Measurements from ENCODE around the gene AFF3. TPM values are rescaled to one million over a fixed set of nuclear protein-coding genes. Genes with fewer than 3 reads are reported as not detected.
"Not testable (repeated sequence)": the region's sequence is repeated elsewhere in the genome, so short reads cannot be mapped to it uniquely, and the experiment has no call there.

AFF3 gene
- total RNA-seq, 1 experiment from 2014 or later: 0.61 TPM

- H3K27me3 ChIP-seq (ENCODE audit: insufficient read depth, low read length): peaks cover 20% of the 10 kb centered on the region; the same call in 1 of the 2 replicates
- H3K9me3 ChIP-seq (ENCODE audit: control insufficient read depth in 1 of 2, insufficient read depth in 1 of 2, low read depth in 1 of 2, low read length in 2 of 2); H3K4me1 ChIP-seq (ENCODE audit: control insufficient read depth in 1 of 2, insufficient read depth in 2 of 2, low read length in 2 of 2); H3K27ac ChIP-seq (ENCODE audit: low read depth, low read length); H3K9ac ChIP-seq (ENCODE audit: low read length); RAD21 ChIA-PET (ENCODE audit: low non-redundant PET in 1 of 2, low total read pairs in 2 of 2, uncharacterized antibody in 2 of 2, unreplicated experiment in 2 of 2); POLR2A ChIA-PET; H3K4me3 ChIP-seq (replicated peaks in 1 of 2; ENCODE audit: low read depth in 1 of 2, low read length in 2 of 2); H3K4me2 ChIP-seq (ENCODE audit: low read length); CTCF ChIA-PET; H2AFZ ChIP-seq (ENCODE audit: low read depth, low read length, poor library complexity, severe bottlenecking); DNase-seq (ENCODE audit: low read depth, low spot score); H3K9me2 ChIP-seq (ENCODE audit: insufficient read depth); H3K36me3 ChIP-seq (ENCODE audit: control insufficient read depth in 1 of 2, insufficient read depth in 2 of 2, low read length in 2 of 2); intact Hi-C loops (cut with micrococcal nuclease); H4K20me1 ChIP-seq (ENCODE audit: insufficient read depth); H3K79me2 ChIP-seq (ENCODE audit: insufficient read depth, low read length); BruUV-seq (replicated peaks): not testable (repeated sequence)
- peak; percentile 27; the same call in 1 of the 2 replicates for ATAC-seq
These were observed 38.7 kb downstream of the AFF3 start for GRCh38 chr2:100103527-100104252.

- H3K79me2 ChIP-seq (ENCODE audit: insufficient read depth, low read length); H3K36me3 ChIP-seq (ENCODE audit: control insufficient read depth in 1 of 2, insufficient read depth in 2 of 2, low read length in 2 of 2); H3K4me2 ChIP-seq (ENCODE audit: low read length); H3K4me1 ChIP-seq (ENCODE audit: control insufficient read depth in 1 of 2, insufficient read depth in 2 of 2, low read length in 2 of 2); H3K9me3 ChIP-seq (ENCODE audit: control insufficient read depth in 1 of 2, insufficient read depth in 1 of 2, low read depth in 1 of 2, low read length in 2 of 2); H3K27me3 ChIP-seq (ENCODE audit: insufficient read depth, low read length); intact Hi-C loops (cut with micrococcal nuclease); BruUV-seq (replicated peaks); POLR2A ChIA-PET; ATAC-seq; DNase-seq (ENCODE audit: low read depth, low spot score); H3K9ac ChIP-seq (ENCODE audit: low read length); CTCF ChIA-PET; H4K20me1 ChIP-seq (ENCODE audit: insufficient read depth); H2AFZ ChIP-seq (ENCODE audit: low read depth, low read length, poor library complexity, severe bottlenecking); H3K9me2 ChIP-seq (ENCODE audit: insufficient read depth); H3K27ac ChIP-seq (ENCODE audit: low read depth, low read length); H3K4me3 ChIP-seq (replicated peaks in 1 of 2; ENCODE audit: low read depth in 1 of 2, low read length in 2 of 2); RAD21 ChIA-PET (ENCODE audit: low non-redundant PET in 1 of 2, low total read pairs in 2 of 2, uncharacterized antibody in 2 of 2, unreplicated experiment in 2 of 2): not testable (repeated sequence)
These were observed 39.8 kb downstream of the AFF3 start for GRCh38 chr2:100102466-100103180.

- H3K4me1 ChIP-seq (ENCODE audit: control insufficient read depth in 1 of 2, insufficient read depth in 2 of 2, low read length in 2 of 2); DNase-seq (ENCODE audit: low read depth, low spot score); H3K36me3 ChIP-seq (ENCODE audit: control insufficient read depth in 1 of 2, insufficient read depth in 2 of 2, low read length in 2 of 2); H3K4me2 ChIP-seq (ENCODE audit: low read length); H3K27ac ChIP-seq (ENCODE audit: low read depth, low read length); BruUV-seq (replicated peaks); H4K20me1 ChIP-seq (ENCODE audit: insufficient read depth); H2AFZ ChIP-seq (ENCODE audit: low read depth, low read length, poor library complexity, severe bottlenecking); H3K9me3 ChIP-seq (ENCODE audit: control insufficient read depth in 1 of 2, insufficient read depth in 1 of 2, low read depth in 1 of 2, low read length in 2 of 2); ATAC-seq; H3K9me2 ChIP-seq (ENCODE audit: insufficient read depth); H3K79me2 ChIP-seq (ENCODE audit: insufficient read depth, low read length); POLR2A ChIA-PET; CTCF ChIA-PET; intact Hi-C loops (cut with micrococcal nuclease); H3K9ac ChIP-seq (ENCODE audit: low read length); H3K4me3 ChIP-seq (replicated peaks in 1 of 2; ENCODE audit: low read depth in 1 of 2, low read length in 2 of 2); RAD21 ChIA-PET (ENCODE audit: low non-redundant PET in 1 of 2, low total read pairs in 2 of 2, uncharacterized antibody in 2 of 2, unreplicated experiment in 2 of 2); H3K27me3 ChIP-seq (ENCODE audit: insufficient read depth, low read length): not testable (repeated sequence)
These were observed 43.5 kb downstream of the AFF3 start for GRCh38 chr2:100098855-100099254.

- RAD21 ChIA-PET (ENCODE audit: low non-redundant PET in 1 of 2, low total read pairs in 2 of 2, uncharacterized antibody in 2 of 2, unreplicated experiment in 2 of 2); H3K27me3 ChIP-seq (ENCODE audit: insufficient read depth, low read length); H3K79me2 ChIP-seq (ENCODE audit: insufficient read depth, low read length); intact Hi-C loops (cut with micrococcal nuclease); H3K9me2 ChIP-seq (ENCODE audit: insufficient read depth); H3K4me1 ChIP-seq (ENCODE audit: control insufficient read depth in 1 of 2, insufficient read depth in 2 of 2, low read length in 2 of 2); H3K9me3 ChIP-seq (ENCODE audit: control insufficient read depth in 1 of 2, insufficient read depth in 1 of 2, low read depth in 1 of 2, low read length in 2 of 2); BruUV-seq (replicated peaks); H4K20me1 ChIP-seq (ENCODE audit: insufficient read depth); H2AFZ ChIP-seq (ENCODE audit: low read depth, low read length, poor library complexity, severe bottlenecking); H3K4me3 ChIP-seq (replicated peaks in 1 of 2; ENCODE audit: low read depth in 1 of 2, low read length in 2 of 2); H3K36me3 ChIP-seq (ENCODE audit: control insufficient read depth in 1 of 2, insufficient read depth in 2 of 2, low read length in 2 of 2); POLR2A ChIA-PET; H3K9ac ChIP-seq (ENCODE audit: low read length); H3K27ac ChIP-seq (ENCODE audit: low read depth, low read length); CTCF ChIA-PET; ATAC-seq; H3K4me2 ChIP-seq (ENCODE audit: low read length); DNase-seq (ENCODE audit: low read depth, low spot score): not testable (repeated sequence)
These were observed 44.6 kb downstream of the AFF3 start for GRCh38 chr2:100097611-100098294.

All from HCT116 (cell line).